Activated CD4-positive, alpha-beta T cell treated with anti-CD3 and anti-CD28 coated beads, Interleukin-2, amount 50 U/mL, for 16 hours (primary cell): Measurements from ENCODE around the gene GALNT13.

Source experiments
- DNase-seq: peaks from one replicate; pipeline ENCODE4 v3.0.0-alpha.2; 2020

Gene GALNT13

GRCh38 chr2:153871231-153872221, at the start of gene GALNT13:
TSS of gene GALNT13 (plus strand) at chr2:153871922.
- no peak for DNase-seq

GRCh38 chr2:153823880-153824279, 47.8 kb upstream of the GALNT13 start:
- DNase-seq, result no peak

GRCh38 chr2:153828335-153828734, 43.4 kb upstream of the GALNT13 start:
- DNase-seq, result no peak

- no peak for DNase-seq
These were observed 37.1 kb upstream of the GALNT13 start for GRCh38 chr2:153834662-153835061.

GRCh38 chr2:153858250-153858649, 13.5 kb upstream of the GALNT13 start:
- no peak for DNase-seq

- DNase-seq, result no peak
These were observed 7.7 kb upstream of the GALNT13 start for GRCh38 chr2:153864022-153864421.

GRCh38 chr2:153866595-153866994, 5.1 kb upstream of the GALNT13 start:
- DNase-seq, result no peak

- no peak for DNase-seq
These were observed 1.4 kb upstream of the GALNT13 start for GRCh38 chr2:153870308-153870707.

GRCh38 chr2:153872311-153873051, 759 bp downstream of the GALNT13 start:
- no peak for DNase-seq

GRCh38 chr2:153873052-153874048, 1.6 kb downstream of the GALNT13 start:
- DNase-seq, result no peak

- no peak for DNase-seq
These were observed 4.2 kb downstream of the GALNT13 start for GRCh38 chr2:153875801-153876466.

GRCh38 chr2:153880926-153881325, 9.2 kb downstream of the GALNT13 start:
- DNase-seq, result no peak

GRCh38 chr2:153886833-153887232, 15.1 kb downstream of the GALNT13 start:
- DNase-seq, result no peak

GRCh38 chr2:153890576-153890975, 18.9 kb downstream of the GALNT13 start:
- no peak for DNase-seq

GRCh38 chr2:153891051-153891450, 19.3 kb downstream of the GALNT13 start:
- DNase-seq, result no peak

- no peak for DNase-seq
These were observed 41.2 kb downstream of the GALNT13 start for GRCh38 chr2:153912798-153913396.

- DNase-seq, result no peak
These were observed 45.8 kb downstream of the GALNT13 start for GRCh38 chr2:153917570-153917969.

- no peak for DNase-seq
These were observed 63.8 kb downstream of the GALNT13 start for GRCh38 chr2:153935511-153935910.

GRCh38 chr2:153939124-153939796, 67.5 kb downstream of the GALNT13 start:
- no peak for DNase-seq

- DNase-seq, result no peak
These were observed 68.8 kb downstream of the GALNT13 start for GRCh38 chr2:153940511-153940910.

GRCh38 chr2:153944800-153945199, 73.1 kb downstream of the GALNT13 start:
- no peak for DNase-seq
